HG03108 (cell line): ENCODE data around the gene STOML3.

ENCODE experiments used
- ATAC-seq: cut with Tn5 transposase; IDR thresholded peaks from one replicate; pipeline ENCODE4 v1.9.1; 2021; ENCODE audit warnings: moderate library complexity; ENCODE audit not compliant: unreplicated experiment

The STOML3 gene

GRCh38 chr13:38922170-38922569 lies 68.5 kb downstream of the STOML3 start:
- no peak for ATAC-seq

GRCh38 chr13:38921081-38921480 lies 69.5 kb downstream of the STOML3 start:
- ATAC-seq, result no peak
